HEK293 (cell line): ENCODE measurements around the gene DYNLL1.
A peak's percentile ranks its signal among the peaks of the same experiment; 100 is the strongest.

Experiments used
- GFI1B ChIP-seq: fragments of 450-650 bp; formaldehyde crosslinking; IDR thresholded peaks from 2 replicates; pipeline ENCODE4 v1.5.1; 2016; ENCODE audit warnings: missing biosample characterization, missing genetic modification characterization
- HOXC10 ChIP-seq: sonication (generic); formaldehyde crosslinking; IDR thresholded peaks from 2 replicates; pipeline ENCODE4 v1.8.1; 2023; ENCODE audit warnings: mild to moderate bottlenecking, missing genetic modification reagents
- MZF1 ChIP-seq: fragments of 450-650 bp; formaldehyde crosslinking; IDR thresholded peaks from 2 replicates; pipeline ENCODE4 v1.5.1; 2017; ENCODE audit warnings: missing biosample characterization, missing genetic modification characterization, borderline replicate concordance
- PRDM2 ChIP-seq: fragments of 450-650 bp; formaldehyde crosslinking; IDR thresholded peaks from 2 replicates; pipeline ENCODE4 v1.5.1; 2016; ENCODE audit warnings: missing biosample characterization, missing genetic modification characterization, borderline replicate concordance
- REPIN1 ChIP-seq: fragments of 450-650 bp; formaldehyde crosslinking; IDR thresholded peaks from 2 replicates; pipeline ENCODE4 v1.5.1; 2017; ENCODE audit warnings: missing biosample characterization, missing genetic modification characterization, low read depth
- SP7 ChIP-seq: fragments of 450-650 bp; formaldehyde crosslinking; IDR thresholded peaks from 2 replicates; pipeline ENCODE4 v1.5.1; 2016; ENCODE audit warnings: missing biosample characterization, missing genetic modification characterization
- TCF7L2 ChIP-seq: IDR thresholded peaks from 2 replicates; pipeline ENCODE4 v1.6.1; 2011; ENCODE audit warnings: low read depth, mild to moderate bottlenecking, inconsistent platforms, low read length, moderate library complexity, borderline replicate concordance
- YY2 ChIP-seq: fragments of 450-650 bp; formaldehyde crosslinking; IDR thresholded peaks from 2 replicates; pipeline ENCODE4 v1.5.1; 2016; ENCODE audit warnings: missing biosample characterization, missing genetic modification characterization
- ZBTB26 ChIP-seq: fragments of 450-650 bp; formaldehyde crosslinking; optimal IDR thresholded peaks from 2 replicates; pipeline ENCODE3; 2016; ENCODE audit warnings: missing biosample characterization, mild to moderate bottlenecking, missing genetic modification characterization
- ZFP37 ChIP-seq: fragments of 450-650 bp; formaldehyde crosslinking; IDR thresholded peaks from 2 replicates; pipeline ENCODE4 v1.5.1; 2016; ENCODE audit warnings: missing biosample characterization, missing genetic modification characterization
- ZNF121 ChIP-seq: fragments of 450-650 bp; formaldehyde crosslinking; IDR thresholded peaks from 2 replicates; pipeline ENCODE4 v1.5.1; 2016; ENCODE audit warnings: missing biosample characterization, missing genetic modification characterization
- ZNF132 ChIP-seq: fragments of 450-650 bp; formaldehyde crosslinking; IDR thresholded peaks from 2 replicates; pipeline ENCODE4 v1.5.1; 2017; ENCODE audit warnings: missing biosample characterization, missing genetic modification characterization, borderline replicate concordance
- ZNF174 ChIP-seq: fragments of 450-650 bp; formaldehyde crosslinking; IDR thresholded peaks from 2 replicates; pipeline ENCODE4 v1.5.0; 2017; ENCODE audit warnings: missing biosample characterization, mild to moderate bottlenecking, missing genetic modification characterization
- ZNF18 ChIP-seq: fragments of 450-650 bp; formaldehyde crosslinking; IDR thresholded peaks from 2 replicates; pipeline ENCODE4 v1.5.1; 2016; ENCODE audit warnings: missing biosample characterization, missing genetic modification characterization
- ZNF274 ChIP-seq, 2 experiments: fragments of 200-500 bp in 1 of 2; fragments of 450-650 bp in 1 of 2; sonication (Bioruptor generic) in 1 of 2; formaldehyde crosslinking in 1 of 2; IDR thresholded peaks; 2 replicates each; pipeline versions ENCODE4 v1.5.1 to v1.6.1; 2014 to 2016; ENCODE audit warnings: borderline replicate concordance in 1 of 2, inconsistent platforms in 1 of 2, low read length in 1 of 2, missing biosample characterization in 1 of 2, missing genetic modification characterization in 1 of 2
- ZNF335 ChIP-seq: fragments of 450-650 bp; formaldehyde crosslinking; conservative IDR thresholded peaks from 2 replicates; pipeline ENCODE4 v1.5.1; 2016; ENCODE audit warnings: missing biosample characterization, missing genetic modification characterization
- ZNF362 ChIP-seq: fragments of 450-650 bp; formaldehyde crosslinking; IDR thresholded peaks from 2 replicates; pipeline ENCODE4 v1.5.1; 2016; ENCODE audit warnings: missing biosample characterization, missing genetic modification characterization
- ZNF37A ChIP-seq: fragments of 450-650 bp; IDR thresholded peaks from 2 replicates; pipeline ENCODE4 v1.5.1; 2018; ENCODE audit warnings: missing biosample characterization, missing genetic modification characterization
- ZNF423 ChIP-seq: fragments of 450-650 bp; formaldehyde crosslinking; IDR thresholded peaks from 2 replicates; pipeline ENCODE4 v1.5.1; 2016; ENCODE audit warnings: missing biosample characterization, missing genetic modification characterization
- ZNF473 ChIP-seq: fragments of 450-650 bp; formaldehyde crosslinking; IDR thresholded peaks from 2 replicates; pipeline ENCODE4 v1.5.1; 2017; ENCODE audit warnings: missing biosample characterization, missing genetic modification characterization
- ZNF549 ChIP-seq: fragments of 450-650 bp; IDR thresholded peaks from 2 replicates; pipeline ENCODE4 v1.5.1; 2018; ENCODE audit warnings: missing biosample characterization, missing genetic modification characterization, mild to moderate bottlenecking, inconsistent platforms, moderate library complexity
- ZNF580 ChIP-seq: fragments of 450-650 bp; formaldehyde crosslinking; IDR thresholded peaks from 2 replicates; pipeline ENCODE4 v1.5.1; 2016; ENCODE audit warnings: missing biosample characterization, missing genetic modification characterization
- ZNF626 ChIP-seq: fragments of 450-650 bp; sonication (Bioruptor Pico); formaldehyde crosslinking; IDR thresholded peaks from 2 replicates; pipeline ENCODE4 v1.5.1; 2018; ENCODE audit warnings: missing biosample characterization, missing genetic modification characterization, inconsistent platforms
- ZNF701 ChIP-seq: fragments of 450-650 bp; formaldehyde crosslinking; IDR thresholded peaks from 2 replicates; pipeline ENCODE4 v1.5.1; 2016; ENCODE audit warnings: missing biosample characterization, missing genetic modification characterization
- ZNF704 ChIP-seq: fragments of 450-650 bp; formaldehyde crosslinking; IDR thresholded peaks from 2 replicates; pipeline ENCODE4 v1.5.1; 2016; ENCODE audit warnings: missing biosample characterization, missing genetic modification characterization
- ZNF76 ChIP-seq: fragments of 450-650 bp; formaldehyde crosslinking; IDR thresholded peaks from 2 replicates; pipeline ENCODE4; 2016; ENCODE audit warnings: low read depth, missing biosample characterization, missing genetic modification characterization, borderline replicate concordance
- ZNF776 ChIP-seq: fragments of 450-650 bp; formaldehyde crosslinking; IDR thresholded peaks from 2 replicates; pipeline ENCODE4 v1.5.0; 2017; ENCODE audit warnings: missing biosample characterization, missing genetic modification characterization, borderline replicate concordance
- ZNF843 ChIP-seq: fragments of 450-650 bp; formaldehyde crosslinking; IDR thresholded peaks from 2 replicates; pipeline ENCODE4 v1.5.1; 2016; ENCODE audit warnings: missing biosample characterization, missing genetic modification characterization

DYNLL1 gene

GRCh38 chr12:120469450-120470149 lies 26.3 kb upstream of the DYNLL1 start, which contains the start of gene SRSF9 (continued):
- no peak for TF ChIP-seq ZNF776 (tag by site-specific recombination)
- TF ChIP-seq ZNF701 = no peak
- no peak for TF ChIP-seq PRDM2 (tag by site-specific recombination)
- peak; percentile 90 for TF ChIP-seq ZBTB26
- TF ChIP-seq SP7 (tag by site-specific recombination) = peak; percentile 68
- no peak for TF ChIP-seq YY2 (tag by site-specific recombination)
- no peak for TF ChIP-seq ZNF473 (tag by site-specific recombination)
- TF ChIP-seq ZNF37A = 0 out of 2 replicates have a peak, but pooled peaks have one; percentile 35
- peak; percentile 38; the same call in 1 of the 2 replicates for TF ChIP-seq ZFP37 (tag by site-specific recombination)
- TF ChIP-seq ZNF132 = no peak
- no peak for TF ChIP-seq ZNF626 (tag by site-specific recombination)
- 0 out of 2 replicates have a peak, but pooled peaks have one; percentile 31 for TF ChIP-seq ZNF843 (tag by site-specific recombination)
- no peak for TF ChIP-seq MZF1 (tag by site-specific recombination)
- 0 out of 2 replicates have a peak, but pooled peaks have one; percentile 21 for TF ChIP-seq ZNF18
- peak; percentile 90 for TF ChIP-seq ZNF76
- TF ChIP-seq ZNF580 (tag by site-specific recombination) = 0 out of 2 replicates have a peak, but pooled peaks have one; percentile 51
- TF ChIP-seq HOXC10 (CRISPR knock-in tag) = no peak
- TF ChIP-seq ZNF549 (tag by site-specific recombination) = no peak
- no peak for TF ChIP-seq ZNF174 (tag by site-specific recombination)
- TF ChIP-seq ZNF362 (tag by site-specific recombination) = no peak
- no peak for TF ChIP-seq GFI1B (tag by site-specific recombination)
- TF ChIP-seq TCF7L2 = no peak
- peak; percentile 100 for TF ChIP-seq ZNF335 (tag by site-specific recombination)
- peak; percentile 100 for TF ChIP-seq ZNF423 (tag by site-specific recombination)
- TF ChIP-seq ZNF274 (IDR thresholded peaks at IDR 0.05; ENCODE audit: low read length) = no peak
- no peak for TF ChIP-seq ZNF274 (tag by site-specific recombination; IDR thresholded peaks at IDR 0.05; ENCODE audit: borderline replicate concordance)
- TF ChIP-seq ZNF704 (tag by site-specific recombination) = no peak
- no peak for TF ChIP-seq ZNF121 (tag by site-specific recombination)
- no peak for TF ChIP-seq REPIN1 (tag by site-specific recombination)
